ENCODE results near the gene UBE2QL1.

GRCh38 chr5:6542421-6543345, 94.0 kb downstream of the UBE2QL1 start:
- TF ChIP-seq CTCF (IDR thresholded peaks at IDR 0.05): no peak
- no peak for TF ChIP-seq POLR2A (IDR thresholded peaks at IDR 0.05)
